SK-N-SH treated with all-trans-retinoic acid at 6 μM for 48 hours (cell line): ENCODE data around the gene ENPP7.

Experiments used
- ARNTL ChIP-seq: fragments of 450-650 bp; formaldehyde crosslinking; IDR thresholded peaks from 2 replicates; pipeline ENCODE4 v1.5.0; 2020; ENCODE audit warnings: low read depth, mild to moderate bottlenecking, moderate library complexity, borderline replicate concordance
- BACH2 ChIP-seq: fragments of 250-450 bp; sonication (Bioruptor Pico); IDR thresholded peaks from 2 replicates; pipeline ENCODE4 v1.9.0; 2021; ENCODE audit warnings: mild to moderate bottlenecking, borderline replicate concordance
- CREB5 ChIP-seq: fragments of 250-450 bp; sonication (Bioruptor Pico); IDR thresholded peaks from 2 replicates; pipeline ENCODE4 v1.5.1; 2020; ENCODE audit warnings: low read depth, mild to moderate bottlenecking, moderate library complexity
- CSRNP3 ChIP-seq: fragments of 250-450 bp; sonication (Bioruptor Pico); IDR thresholded peaks from 2 replicates; pipeline ENCODE4 v1.5.1; 2021; ENCODE audit warnings: mild to moderate bottlenecking, moderate library complexity
- ESRRG ChIP-seq: fragments of 250-450 bp; sonication (Bioruptor Pico); IDR thresholded peaks from 2 replicates; pipeline ENCODE4 v1.6.1; 2021; ENCODE audit warnings: mild to moderate bottlenecking
- OSR1 ChIP-seq: fragments of 250-450 bp; sonication (Bioruptor Pico); IDR thresholded peaks from 2 replicates; pipeline ENCODE4 v1.8.0; 2022; ENCODE audit warnings: moderate library complexity, mild to moderate bottlenecking, inconsistent platforms
- PATZ1 ChIP-seq: fragments of 250-450 bp; sonication (Bioruptor Pico); IDR thresholded peaks from 2 replicates; pipeline ENCODE4 v1.8.0; 2020; ENCODE audit warnings: mild to moderate bottlenecking, moderate library complexity, borderline replicate concordance
- SNAI2 ChIP-seq: fragments of 250-450 bp; sonication (Bioruptor Pico); IDR thresholded peaks from 2 replicates; pipeline ENCODE4 v1.5.0; 2020; ENCODE audit warnings: mild to moderate bottlenecking, moderate library complexity
- TOX ChIP-seq: fragments of 250-450 bp; sonication (Bioruptor Pico); IDR thresholded peaks from 2 replicates; pipeline ENCODE4 v1.8.0; 2021; ENCODE audit warnings: mild to moderate bottlenecking, moderate library complexity, borderline replicate concordance
- ZC3H10 ChIP-seq: fragments of 250-450 bp; sonication (Bioruptor Pico); IDR thresholded peaks from 2 replicates; pipeline ENCODE4 v1.5.1; 2021; ENCODE audit warnings: mild to moderate bottlenecking, moderate library complexity
- ZFP3 ChIP-seq: fragments of 250-450 bp; sonication (Bioruptor Pico); IDR thresholded peaks from 2 replicates; pipeline ENCODE4 v1.5.0; 2020; ENCODE audit warnings: mild to moderate bottlenecking, moderate library complexity
- ZFP30 ChIP-seq: fragments of 450-650 bp; formaldehyde crosslinking; IDR thresholded peaks from 2 replicates; pipeline ENCODE4 v1.5.0; 2022; ENCODE audit warnings: mild to moderate bottlenecking, moderate library complexity
- ZNF70 ChIP-seq: fragments of 450-650 bp; formaldehyde crosslinking; IDR thresholded peaks from 2 replicates; pipeline ENCODE4 v1.5.0; 2020; ENCODE audit warnings: mild to moderate bottlenecking, moderate library complexity
- ZNF8 ChIP-seq: fragments of 450-650 bp; formaldehyde crosslinking; IDR thresholded peaks from 2 replicates; pipeline ENCODE4 v1.5.0; 2020; ENCODE audit warnings: mild to moderate bottlenecking, moderate library complexity

GRCh38 chr17:79750650-79751545, 20.2 kb downstream of the ENPP7 start:
- TF ChIP-seq PATZ1 (CRISPR knock-in tag): no peak
- TF ChIP-seq CSRNP3: no peak
- no peak for TF ChIP-seq ZC3H10 (CRISPR knock-in tag)
- no peak for TF ChIP-seq BACH2 (CRISPR knock-in tag)
- no peak for TF ChIP-seq OSR1
- TF ChIP-seq ZNF70 (CRISPR knock-in tag): no peak
- no peak for TF ChIP-seq ESRRG
- no peak for TF ChIP-seq ZNF8 (CRISPR knock-in tag)
- TF ChIP-seq SNAI2 (CRISPR knock-in tag): no peak
- no peak for TF ChIP-seq TOX (CRISPR knock-in tag)
- TF ChIP-seq CREB5 (CRISPR knock-in tag): no peak
- TF ChIP-seq ZFP3 (CRISPR knock-in tag): no peak
- no peak for TF ChIP-seq ARNTL (CRISPR knock-in tag)
- no peak for TF ChIP-seq ZFP30 (CRISPR knock-in tag)
